ENCODE measurements around the gene TOE1. TPM values are rescaled to one million over a fixed set of nuclear protein-coding genes. Genes with fewer than 3 reads are reported as not detected.
"Not testable (repeated sequence)": the region's sequence is repeated elsewhere in the genome, so short reads cannot be mapped to it uniquely, and the experiment has no call there.

The TOE1 gene
- 10 to 100 TPM; 12.4 to 13.7 (median 12.8) TPM for polyA plus RNA-seq (ENCODE audit: insufficient read depth in 1 of 5, insufficient read length in 5 of 5, low replicate concordance in 1 of 5)
- long read RNA-seq, donor 1, partial matches to known transcripts, result 0 of 1 reads
- long read RNA-seq, donor 1, other reads (novel, unspliced or antisense), result 0 of 1 reads
- long read RNA-seq, donor 2, partial matches to known transcripts, result 0 of 2 reads
- long read RNA-seq, donor 2, other reads (novel, unspliced or antisense), result 0 of 2 reads
- long read RNA-seq, donor 3, transcript TOE1-201 (8 exons, 2,389 nt), result major isoform, 5 of 38 reads
- long read RNA-seq, donor 3, partial matches to known transcripts, result 33 of 38 reads
- long read RNA-seq, donor 3, other reads (novel, unspliced or antisense), result 0 of 38 reads
- long read RNA-seq, donor 4, partial matches to known transcripts, result 0 of 2 reads
- long read RNA-seq, donor 4, other reads (novel, unspliced or antisense), result 0 of 2 reads
- long read RNA-seq, donor 5, partial matches to known transcripts, result 21 of 24 reads
- long read RNA-seq, donor 5, other reads (novel, unspliced or antisense), result 0 of 24 reads
- long read RNA-seq, donor 6, partial matches to known transcripts, result 19 of 22 reads
- long read RNA-seq, donor 6, other reads (novel, unspliced or antisense), result 0 of 22 reads
- long read RNA-seq, donor 7, partial matches to known transcripts, result 0 of 1 reads
- long read RNA-seq, donor 7, other reads (novel, unspliced or antisense), result 0 of 1 reads
- long read RNA-seq, donor 8, partial matches to known transcripts, result 0 of 1 reads
- long read RNA-seq, donor 8, other reads (novel, unspliced or antisense), result 0 of 1 reads

DNA sequence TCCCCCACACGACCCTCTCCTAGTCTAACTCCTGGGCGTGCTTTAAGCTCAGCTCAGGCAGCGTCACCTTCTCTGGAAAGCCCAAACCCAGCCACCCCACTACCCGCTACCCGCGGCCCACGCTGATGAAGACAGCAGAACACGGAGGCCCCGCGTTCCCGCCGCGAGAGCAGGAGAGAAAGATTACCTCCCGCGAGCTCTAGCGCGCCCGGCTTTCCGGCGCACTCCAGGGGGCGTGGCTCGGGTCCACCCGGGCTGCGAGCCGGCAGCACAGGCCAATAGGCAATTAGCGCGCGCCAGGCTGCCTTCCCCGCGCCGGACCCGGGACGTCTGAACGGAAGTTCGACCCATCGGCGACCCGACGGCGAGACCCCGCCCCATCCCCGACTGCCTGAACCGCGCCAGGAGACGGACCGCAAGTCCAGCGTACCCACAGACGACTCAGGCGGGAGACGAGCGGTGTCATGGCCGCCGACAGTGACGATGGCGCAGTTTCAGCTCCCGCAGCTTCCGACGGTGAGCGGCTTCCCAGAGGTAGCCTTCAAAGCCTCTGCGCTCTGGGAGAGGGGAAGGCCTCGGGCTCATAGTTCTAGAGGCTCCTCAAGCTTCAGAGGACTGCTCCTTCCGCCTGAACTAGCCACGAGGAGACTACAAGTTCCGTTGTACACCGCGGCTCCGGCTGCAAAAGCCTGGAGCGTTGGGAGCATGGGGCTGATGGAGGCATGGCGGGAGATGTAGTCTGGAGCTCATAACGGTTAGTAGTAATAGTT is at the start of gene TOE1, which contains the start of gene MUTYH:
Gene TOE1, plus strand, starts transcription at position 382 of the 770 bp plus-strand sequence. Its CDS starts 83 bp downstream, at position 465.
Gene MUTYH, minus strand, starts transcription at position 652 of the 770 bp plus-strand sequence. CDS start 5,935 bp downstream, outside the sequence.
- DNase-seq, result peak; percentile 87 to 88

DNA sequence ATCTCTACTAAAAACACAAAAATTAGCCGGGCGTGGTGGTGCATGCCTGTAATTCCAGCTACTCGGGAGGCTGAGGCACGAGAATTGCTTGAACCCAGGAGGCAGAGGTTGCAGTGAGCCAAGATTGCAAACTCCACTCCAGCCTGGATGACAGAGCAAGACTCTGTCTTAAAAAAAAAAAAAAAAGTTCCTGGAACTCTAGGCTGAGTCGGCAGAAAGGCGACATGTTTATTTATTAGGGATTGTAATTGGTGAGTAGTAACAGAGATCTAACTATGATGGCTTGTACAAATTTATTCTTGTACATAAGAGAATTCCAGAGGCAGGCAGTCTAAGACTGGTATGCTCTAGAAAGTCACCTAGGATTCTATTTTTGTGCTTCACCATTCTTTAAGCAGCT is 49.0 kb upstream of the TOE1 start:
- DNase-seq, result not testable (repeated sequence)

DNA sequence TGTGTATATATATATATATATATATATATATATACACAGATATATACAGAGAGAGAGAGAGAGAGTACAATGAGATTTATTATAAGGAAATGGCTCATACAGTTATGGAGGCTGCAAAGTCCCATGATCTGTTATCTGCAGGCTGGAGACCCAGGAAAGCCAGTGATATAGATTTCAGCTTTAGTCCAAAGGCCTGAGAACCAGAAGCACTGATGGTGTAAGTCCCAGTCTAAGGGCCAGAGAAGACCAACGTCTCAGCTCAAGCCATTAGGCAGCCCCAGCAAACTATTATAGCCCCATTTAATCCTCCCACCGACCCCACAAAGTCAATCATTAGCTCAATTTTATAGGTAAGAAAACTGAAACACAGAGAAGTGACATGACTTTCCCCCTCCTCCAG is 48.3 kb upstream of the TOE1 start:
- DNase-seq, result no peak

- no peak for DNase-seq
Observed at GRCh38 chr1:45297666-45298356, 42.2 kb upstream of the TOE1 start.

DNA sequence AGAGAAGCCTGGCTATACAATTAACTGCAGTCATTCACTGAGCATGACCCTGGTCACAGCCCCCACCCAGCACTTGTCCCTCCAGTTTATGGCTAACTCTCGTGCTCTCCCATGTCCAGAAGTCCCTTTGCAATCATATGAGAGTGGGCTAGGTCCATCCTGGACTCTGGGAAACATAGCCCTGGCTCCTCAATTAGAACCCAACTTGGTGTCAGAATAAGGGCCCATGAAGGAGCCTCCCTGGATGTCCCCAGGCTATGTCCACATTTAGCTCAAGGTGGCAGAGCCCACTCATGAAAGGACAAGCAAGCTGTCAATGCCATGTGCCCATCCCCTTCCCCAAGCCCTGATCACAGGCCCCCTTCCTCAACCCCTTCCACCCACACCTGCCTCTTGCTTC is 40.7 kb upstream of the TOE1 start:
- no peak for DNase-seq

- peak; percentile 45 to 67 for DNase-seq
Observed at GRCh38 chr1:45299981-45300668, 39.8 kb upstream of the TOE1 start.

GRCh38 chr1:45300669-45300997 is 39.3 kb upstream of the TOE1 start:
- DNase-seq, result no peak

- DNase-seq, result no peak
Observed at GRCh38 chr1:45302505-45303150, 37.3 kb upstream of the TOE1 start.

GRCh38 chr1:45303520-45304310 is 36.3 kb upstream of the TOE1 start:
- DNase-seq, result peak; percentile 96 to 97

DNA sequence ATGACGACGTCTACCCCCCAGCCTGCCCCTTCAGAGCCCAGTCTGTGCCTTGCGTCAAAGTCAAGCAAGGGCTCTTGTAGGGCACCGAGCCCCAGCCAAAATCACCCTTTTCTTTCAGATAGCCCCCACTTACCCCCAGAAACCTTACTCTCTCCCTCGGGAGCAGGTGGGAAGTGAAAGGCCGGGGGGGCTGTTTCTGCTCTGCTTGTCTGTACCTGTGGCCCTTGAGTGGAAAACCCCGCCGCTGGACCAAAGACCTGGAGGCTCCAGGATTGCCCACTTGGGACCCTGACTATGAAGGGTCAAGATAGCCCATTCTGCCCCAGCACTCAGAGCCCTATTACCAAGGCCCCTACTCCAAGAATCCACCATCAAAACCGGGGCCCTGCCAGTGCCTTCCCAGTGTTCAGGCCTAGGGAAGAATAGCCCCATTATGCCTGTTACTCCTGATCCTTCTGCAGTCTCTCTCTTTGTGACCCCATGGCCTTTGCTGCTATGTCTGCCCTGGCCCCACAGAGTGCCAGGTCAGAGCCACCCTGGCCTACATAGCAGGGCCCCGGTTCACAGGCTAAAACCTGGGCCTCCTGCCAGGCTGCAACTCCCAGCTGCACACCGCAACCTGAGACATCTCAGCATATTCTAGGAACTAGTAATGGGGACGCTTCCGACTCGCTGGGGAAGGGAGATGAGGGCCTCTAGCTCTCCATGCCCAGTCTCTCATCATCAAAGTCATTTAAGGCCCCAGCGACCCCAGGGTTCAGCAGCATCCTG is 35.5 kb upstream of the TOE1 start:
- DNase-seq, result no peak

GRCh38 chr1:45305231-45305630 is 34.7 kb upstream of the TOE1 start:
- no peak for DNase-seq

DNA sequence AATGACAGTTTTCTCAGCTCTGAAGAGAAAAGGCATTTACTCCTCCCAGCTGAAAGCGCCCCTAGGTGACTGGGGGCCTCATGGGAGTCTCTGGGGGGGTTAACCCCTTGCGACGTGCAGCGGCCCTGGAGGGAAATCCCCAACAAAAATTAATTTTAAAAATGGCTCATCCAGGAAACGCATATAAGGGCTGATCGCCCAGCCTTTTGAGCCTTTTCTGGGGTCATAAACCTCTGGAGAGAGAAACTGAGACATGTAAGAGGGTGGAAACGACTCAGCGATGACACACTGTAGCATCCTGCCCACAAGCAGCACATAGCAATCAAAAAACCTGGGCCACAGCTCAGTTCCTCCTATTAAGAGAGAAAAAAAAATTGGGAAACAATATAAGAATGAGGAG is 33.7 kb upstream of the TOE1 start:
- DNase-seq, result no peak

- no peak for DNase-seq
Observed at GRCh38 chr1:45306905-45307304, 33.1 kb upstream of the TOE1 start.

DNA sequence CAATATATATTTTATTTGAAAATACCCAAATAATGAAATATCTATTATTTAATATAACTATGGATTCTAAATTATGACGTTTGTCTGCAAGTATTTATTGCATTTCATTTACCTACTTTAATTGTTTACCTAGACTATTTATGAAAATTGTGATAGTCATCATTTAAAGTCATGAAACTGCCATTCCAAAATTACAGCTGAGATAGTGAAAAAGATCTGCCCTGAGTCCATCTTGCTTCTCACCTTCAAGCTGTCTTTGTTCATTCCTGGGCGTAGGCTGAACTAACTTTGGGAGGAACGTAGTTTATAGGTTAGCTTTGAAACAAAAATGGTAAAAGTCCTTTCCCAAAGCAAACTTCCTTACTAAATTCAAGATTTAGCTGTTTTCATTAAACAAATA is 25.7 kb upstream of the TOE1 start:
- DNase-seq, result no peak

- DNase-seq, result no peak
Observed at GRCh38 chr1:45317166-45317565, 22.8 kb upstream of the TOE1 start.

- DNase-seq, result no peak
Observed at GRCh38 chr1:45319761-45320160, 20.2 kb upstream of the TOE1 start.

DNA sequence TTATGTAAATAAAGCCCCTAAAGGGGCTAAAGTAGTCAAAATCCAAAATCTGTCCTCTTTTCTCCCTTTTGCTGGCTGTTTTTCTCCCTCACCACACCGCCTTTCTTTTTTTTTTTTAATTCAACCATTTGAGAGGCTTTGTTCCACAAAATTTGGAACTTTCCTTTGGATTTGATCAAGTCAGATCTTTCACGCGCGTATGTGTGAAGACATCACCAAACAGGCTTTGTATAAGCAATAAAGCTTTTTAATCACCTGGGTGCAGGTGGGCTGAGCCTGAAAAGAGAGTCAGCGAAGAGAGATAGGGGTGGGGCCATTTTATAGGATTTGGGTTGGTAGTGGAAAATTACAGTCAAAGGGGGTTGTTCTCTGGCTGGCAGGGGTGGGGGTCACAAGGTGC is 18.5 kb upstream of the TOE1 start:
- DNase-seq, result no peak

DNA sequence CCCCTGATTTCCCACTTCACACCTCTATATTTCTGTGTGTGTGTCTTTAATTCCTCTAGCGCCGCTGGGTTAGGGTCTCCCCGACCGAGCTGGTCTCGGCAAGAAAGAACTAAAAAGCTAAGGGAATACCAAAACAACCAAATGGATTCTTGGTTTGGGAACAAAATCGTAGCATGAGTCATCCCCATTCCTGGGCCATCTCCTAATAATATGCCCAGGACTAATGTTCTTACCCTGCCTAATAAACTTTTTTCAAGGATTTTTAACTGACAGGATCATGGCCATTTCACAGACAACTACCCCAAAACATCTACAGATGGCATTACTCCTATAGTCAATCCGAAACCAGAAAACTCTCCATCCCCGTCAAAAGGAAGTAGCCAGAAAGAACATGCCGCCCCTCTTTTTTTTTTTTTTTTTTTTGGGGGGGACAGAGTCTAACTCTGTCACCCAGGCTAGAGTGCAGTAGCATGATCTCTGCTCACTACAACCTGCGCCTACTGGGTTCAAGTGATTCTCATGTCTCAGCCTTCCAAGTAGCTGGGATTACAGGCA is 17.4 kb upstream of the TOE1 start:
- DNase-seq, result no peak

All from right lung (tissue), 10 donors.